GM19468 (cell line): ENCODE measurements around the gene CLMP.
"Not testable (repeated sequence)": the region's sequence is repeated elsewhere in the genome, so short reads cannot be mapped to it uniquely, and the experiment has no call there.

Experiments
- ATAC-seq: cut with Tn5 transposase; IDR thresholded peaks from one replicate; pipeline ENCODE4 v1.9.1; 2021; ENCODE audit warnings: mild to moderate bottlenecking, moderate library complexity, moderate number of reproducible peaks; ENCODE audit not compliant: unreplicated experiment; ENCODE audit errors: extremely low read depth

The CLMP gene

GRCh38 chr11:123173040-123173855 lies 21.8 kb downstream of the CLMP start:
- no peak for ATAC-seq

- ATAC-seq, result no peak
Observed at GRCh38 chr11:123170929-123171328, 24.1 kb downstream of the CLMP start.

GRCh38 chr11:123169821-123170220 lies 25.2 kb downstream of the CLMP start:
- no peak for ATAC-seq

DNA sequence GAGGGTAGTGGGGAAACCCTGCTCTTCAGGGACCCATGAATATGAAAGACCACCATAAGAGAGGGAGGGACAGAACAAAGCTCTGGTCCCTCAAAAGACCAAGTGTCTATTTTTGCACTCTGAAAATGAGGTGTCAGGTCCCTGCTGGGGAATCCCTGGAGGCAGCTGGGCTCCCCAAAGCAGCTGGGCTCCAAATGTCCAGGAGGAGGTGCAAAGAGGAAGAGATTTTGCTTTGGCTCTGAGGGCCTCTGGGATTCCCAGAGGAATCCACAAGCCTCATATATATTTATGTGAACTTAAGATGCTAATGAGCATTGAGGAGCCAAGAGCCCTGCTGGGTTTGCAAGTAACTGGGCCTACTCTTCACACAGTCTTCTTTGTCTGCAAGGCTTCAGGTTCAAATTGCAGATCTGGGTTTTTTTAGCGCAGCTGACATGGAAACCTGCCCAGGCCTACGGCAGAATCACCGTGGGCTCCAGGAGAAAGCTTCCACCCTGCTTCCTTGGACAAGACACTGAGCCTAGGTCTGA lies 26.0 kb downstream of the CLMP start:
- no peak for ATAC-seq

GRCh38 chr11:123168241-123168640 lies 26.8 kb downstream of the CLMP start:
- ATAC-seq, result no peak

DNA sequence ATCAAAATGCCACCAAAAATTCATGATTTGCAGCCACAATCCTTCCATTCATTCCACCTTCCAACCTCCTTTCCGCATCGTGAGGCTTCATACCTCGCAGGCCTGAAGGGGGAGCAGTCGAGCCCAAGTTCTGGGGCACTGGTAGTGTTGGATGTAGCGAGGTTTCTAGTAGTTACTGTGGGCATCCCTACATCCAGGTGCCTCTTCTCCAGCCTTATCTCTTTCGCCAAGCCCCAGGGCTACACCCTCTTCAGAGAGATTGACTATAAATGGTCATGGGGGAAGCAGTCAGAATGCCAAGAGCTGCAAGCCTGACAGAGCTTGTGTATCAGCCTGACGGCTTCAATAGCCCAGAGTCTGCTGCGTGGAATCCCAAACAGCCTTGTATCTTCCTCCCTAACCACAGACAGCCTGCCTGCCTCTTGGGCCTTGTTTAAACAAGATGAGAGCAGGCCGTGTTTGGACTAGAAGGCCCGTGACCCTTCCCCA lies 28.9 kb downstream of the CLMP start:
- ATAC-seq, result no peak

GRCh38 chr11:123164732-123165450 lies 30.2 kb downstream of the CLMP start:
- ATAC-seq, result no peak

- no peak for ATAC-seq
Observed at GRCh38 chr11:123163621-123164020, 31.4 kb downstream of the CLMP start.

GRCh38 chr11:123161376-123162030 lies 33.5 kb downstream of the CLMP start:
- no peak for ATAC-seq

GRCh38 chr11:123159183-123159857 lies 35.7 kb downstream of the CLMP start:
- no peak for ATAC-seq

DNA sequence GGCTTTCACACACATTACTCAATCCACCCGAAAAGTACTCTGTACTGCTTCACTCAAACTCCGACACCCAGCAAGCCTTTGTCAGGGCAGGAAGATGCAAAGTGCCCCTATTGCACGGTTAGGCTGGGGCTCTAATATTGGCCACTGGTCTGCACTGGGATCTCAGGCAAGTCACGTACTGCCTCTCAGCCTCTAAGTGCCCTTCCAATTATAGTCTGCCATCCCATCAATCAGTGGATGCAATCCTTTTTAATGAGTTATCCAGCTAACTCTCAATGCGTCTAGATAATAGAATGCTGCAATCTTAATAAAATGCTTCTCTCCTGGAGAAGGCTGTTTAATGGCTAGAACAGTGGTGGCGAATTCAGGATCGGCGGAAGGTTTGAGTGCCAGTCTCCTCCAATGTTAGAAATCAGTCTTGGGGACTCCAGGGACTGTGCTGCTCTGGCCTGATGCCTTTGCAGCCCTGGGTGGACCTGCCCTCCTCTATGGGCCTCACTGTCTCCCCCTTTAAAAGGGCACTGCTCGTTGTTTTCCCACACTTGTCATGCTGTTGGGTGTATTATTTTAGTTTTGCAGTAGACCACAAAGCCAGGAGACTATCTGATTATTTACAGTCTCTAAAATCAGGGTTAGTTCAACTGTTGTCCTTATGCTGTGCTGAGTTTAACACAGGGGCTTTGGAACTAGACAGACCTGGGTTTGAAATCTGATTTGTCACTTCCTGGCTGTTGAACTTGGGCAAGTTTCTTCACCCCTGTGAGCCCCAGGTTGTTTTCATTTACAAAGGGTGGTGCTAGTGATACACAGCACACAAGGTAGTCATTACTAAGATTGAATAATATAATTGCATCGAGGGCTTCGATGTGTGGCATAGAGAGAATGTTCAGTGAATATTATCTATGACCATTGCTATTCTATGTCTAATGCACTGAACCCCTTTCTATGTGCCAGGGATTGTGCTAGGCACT lies 36.7 kb downstream of the CLMP start:
- ATAC-seq, result no peak

- ATAC-seq, result no peak
Observed at GRCh38 chr11:123152951-123153350, 42.1 kb downstream of the CLMP start.

- not testable (repeated sequence) for ATAC-seq
Observed at GRCh38 chr11:123152346-123152745, 42.7 kb downstream of the CLMP start.

DNA sequence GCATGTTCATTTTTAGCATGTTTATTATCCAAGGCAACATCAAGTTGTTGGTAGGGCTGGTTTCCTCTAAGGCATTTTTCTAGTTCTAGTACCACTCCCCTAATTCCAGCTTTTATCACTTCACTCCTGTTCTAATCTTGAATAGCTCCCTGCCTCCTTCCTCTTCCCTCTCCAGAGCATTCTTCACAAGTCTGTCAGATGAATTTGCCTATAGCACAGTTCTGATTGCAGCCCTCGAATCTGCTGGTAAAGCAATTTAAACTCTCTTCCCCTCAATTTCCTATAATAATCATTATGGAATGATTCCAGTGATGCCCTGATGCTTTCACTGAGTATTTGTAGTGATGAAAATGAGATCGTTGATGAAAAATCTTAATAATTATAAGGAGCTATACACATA lies 43.3 kb downstream of the CLMP start:
- ATAC-seq, result no peak

DNA sequence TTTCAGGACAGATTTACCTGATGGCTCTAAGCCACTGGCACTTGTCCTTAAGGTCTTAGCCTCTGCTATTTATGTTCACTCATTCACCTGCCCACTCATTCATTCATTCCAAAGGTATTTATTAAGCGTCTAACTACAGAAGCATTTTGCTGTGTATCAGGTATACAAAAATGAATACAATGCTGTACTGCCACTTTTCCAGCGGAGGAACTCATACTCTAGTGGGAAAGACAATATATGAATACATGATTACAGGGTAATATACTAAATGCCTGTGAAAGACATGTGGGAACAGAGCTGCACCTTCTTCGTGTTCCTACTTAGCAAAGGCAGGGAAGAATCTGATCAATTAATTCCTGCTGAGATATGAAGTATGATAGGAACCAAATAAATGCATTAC lies 43.7 kb downstream of the CLMP start:
- no peak for ATAC-seq

DNA sequence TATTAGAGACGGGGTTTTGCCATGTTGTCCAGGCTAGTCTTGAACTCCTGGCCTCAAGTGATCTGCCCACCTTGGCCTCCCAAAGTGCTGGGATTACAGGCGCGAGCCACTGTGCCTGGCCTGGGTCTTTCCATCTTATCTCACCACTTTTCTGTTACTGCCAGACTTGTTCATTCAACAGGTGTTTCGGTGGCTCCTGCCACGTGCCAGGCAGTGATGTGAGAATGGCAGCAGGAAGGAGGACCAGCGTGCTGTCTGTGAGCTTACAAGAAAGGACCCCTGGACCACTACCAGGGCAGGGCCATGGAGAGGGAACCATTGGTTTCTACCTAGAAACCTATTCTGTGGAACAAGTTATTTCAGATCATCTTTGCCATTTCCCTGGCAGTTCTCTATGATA lies 44.2 kb downstream of the CLMP start:
- ATAC-seq, result no peak

DNA sequence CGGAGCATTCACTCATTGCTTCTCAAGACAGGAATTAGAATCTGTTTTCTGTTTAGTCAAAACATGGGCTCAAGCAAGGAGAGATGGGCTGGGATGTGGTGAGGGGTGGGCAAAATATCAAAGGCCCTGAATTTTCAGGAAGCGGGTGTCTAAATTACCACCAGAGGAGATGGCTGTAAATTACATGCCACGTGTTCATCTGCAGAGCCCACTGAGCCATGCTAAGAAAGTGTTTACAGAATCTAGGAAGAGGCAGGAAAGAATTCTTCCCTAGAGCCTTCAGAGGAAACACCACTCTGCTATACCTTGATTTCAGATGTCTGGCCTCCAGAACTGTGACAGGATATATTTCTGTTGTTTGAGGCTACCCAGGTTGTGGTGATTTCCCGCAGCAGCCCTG lies 46.1 kb downstream of the CLMP start:
- no peak for ATAC-seq

GRCh38 chr11:123145661-123146060 lies 49.4 kb downstream of the CLMP start:
- no peak for ATAC-seq

GRCh38 chr11:123145220-123145619 lies 49.8 kb downstream of the CLMP start:
- ATAC-seq, result no peak
